HG02678 (cell line): ENCODE results near the gene PKP2.
"Not testable (repeated sequence)": the region's sequence is repeated elsewhere in the genome, so short reads cannot be mapped to it uniquely, and the experiment has no call there.

Experiments
- ATAC-seq: cut with Tn5 transposase; IDR thresholded peaks from one replicate; pipeline ENCODE4 v1.9.1; 2021; ENCODE audit warnings: mild to moderate bottlenecking, moderate library complexity; ENCODE audit not compliant: unreplicated experiment

PKP2 gene

GRCh38 chr12:32897281-32897610 is 669 bp upstream of the PKP2 start:
- no peak for ATAC-seq

- ATAC-seq: no peak
These were observed 717 bp downstream of the PKP2 start for GRCh38 chr12:32895688-32896431.

- no peak for ATAC-seq
These were observed 2.0 kb downstream of the PKP2 start for GRCh38 chr12:32894566-32894965.

GRCh38 chr12:32893458-32893857 is 3.1 kb downstream of the PKP2 start:
- ATAC-seq: no peak

GRCh38 chr12:32893043-32893442 is 3.5 kb downstream of the PKP2 start:
- ATAC-seq: no peak

GRCh38 chr12:32892369-32892768 is 4.2 kb downstream of the PKP2 start:
- not testable (repeated sequence) for ATAC-seq

GRCh38 chr12:32891956-32892355 is 4.6 kb downstream of the PKP2 start:
- ATAC-seq: no peak

GRCh38 chr12:32891526-32891925 is 5.1 kb downstream of the PKP2 start:
- no peak for ATAC-seq

GRCh38 chr12:32889011-32889760 is 7.4 kb downstream of the PKP2 start:
- no peak for ATAC-seq

GRCh38 chr12:32887058-32887457 is 9.5 kb downstream of the PKP2 start:
- no peak for ATAC-seq

GRCh38 chr12:32885831-32886230 is 10.7 kb downstream of the PKP2 start:
- ATAC-seq: no peak

GRCh38 chr12:32884962-32885361 is 11.6 kb downstream of the PKP2 start:
- ATAC-seq: no peak

- ATAC-seq: no peak
These were observed 14.9 kb downstream of the PKP2 start for GRCh38 chr12:32881702-32882101.

GRCh38 chr12:32881107-32881506 is 15.5 kb downstream of the PKP2 start:
- no peak for ATAC-seq

- ATAC-seq: not testable (repeated sequence)
These were observed 17.5 kb downstream of the PKP2 start for GRCh38 chr12:32879066-32879465.

- ATAC-seq: no peak
These were observed 18.7 kb downstream of the PKP2 start for GRCh38 chr12:32877601-32878459.

- ATAC-seq: no peak
These were observed 20.6 kb downstream of the PKP2 start for GRCh38 chr12:32876004-32876403.

- no peak for ATAC-seq
These were observed 21.6 kb downstream of the PKP2 start for GRCh38 chr12:32874975-32875374.

GRCh38 chr12:32874078-32874477 is 22.5 kb downstream of the PKP2 start:
- no peak for ATAC-seq

GRCh38 chr12:32872416-32872815 is 24.2 kb downstream of the PKP2 start:
- not testable (repeated sequence) for ATAC-seq

- no peak for ATAC-seq
These were observed 25.9 kb downstream of the PKP2 start for GRCh38 chr12:32870716-32871115.

GRCh38 chr12:32868885-32869284 is 27.7 kb downstream of the PKP2 start:
- no peak for ATAC-seq
